GM23248 (cell line): ENCODE results near the gene BCHE. TPM values are rescaled to one million over a fixed set of nuclear protein-coding genes. Genes with fewer than 3 reads are reported as not detected.

Experiments used
- DNase-seq: peaks from one replicate; pipeline ENCODE4 v3.0.0-alpha.2; 2015
- H2AFZ ChIP-seq: fragments of 200-600 bp; sonication (generic); 2 replicates; pipeline ENCODE4 v1.6.1; 2016; ENCODE audit warnings: antibody characterized with exemption
- H3F3A ChIP-seq: fragments of 200-600 bp; sonication (generic); 2 replicates; pipeline ENCODE4 v1.6.1; 2016; ENCODE audit warnings: mild to moderate bottlenecking, antibody characterized with exemption, mixed run types; ENCODE audit not compliant: insufficient read depth
- H3K27ac ChIP-seq: fragments of 200-600 bp; sonication (generic); 2 replicates; pipeline ENCODE4 v1.5.1; 2016; ENCODE audit warnings: mild to moderate bottlenecking
- H3K27me3 ChIP-seq: fragments of 200-600 bp; sonication (generic); replicated peaks from 2 replicates; pipeline ENCODE4 v1.6.1; 2016; ENCODE audit warnings: mild to moderate bottlenecking; ENCODE audit not compliant: insufficient read depth
- H3K36me3 ChIP-seq: fragments of 200-600 bp; sonication (generic); 2 replicates; pipeline ENCODE4 v1.6.1; 2016; ENCODE audit warnings: low read depth, mild to moderate bottlenecking
- H3K4me1 ChIP-seq: fragments of 200-600 bp; sonication (generic); 2 replicates; pipeline ENCODE4 v1.6.1; 2016; ENCODE audit warnings: mild to moderate bottlenecking; ENCODE audit not compliant: insufficient read depth
- H3K4me2 ChIP-seq: fragments of 200-600 bp; sonication (generic); one replicate; pipeline ENCODE4 v1.6.1; 2016; ENCODE audit warnings: mild to moderate bottlenecking; ENCODE audit not compliant: unreplicated experiment
- H3K4me3 ChIP-seq: fragments of 200-600 bp; sonication (generic); 2 replicates; pipeline ENCODE4 v1.5.1; 2016; ENCODE audit warnings: mild to moderate bottlenecking
- H3K79me2 ChIP-seq: fragments of 200-600 bp; sonication (generic); 2 replicates; pipeline ENCODE4 v1.6.1; 2016; ENCODE audit warnings: mild to moderate bottlenecking; ENCODE audit not compliant: insufficient read depth
- H3K9ac ChIP-seq: fragments of 200-600 bp; sonication (generic); 2 replicates; pipeline ENCODE4 v1.6.1; 2016; ENCODE audit warnings: mild to moderate bottlenecking
- H3K9me2 ChIP-seq: fragments of 200-600 bp; sonication (generic); 2 replicates; pipeline ENCODE4 v1.6.1; 2016; ENCODE audit warnings: mixed run types, mild to moderate bottlenecking, moderate library complexity; ENCODE audit not compliant: insufficient read depth
- H3K9me3 ChIP-seq: fragments of 200-600 bp; sonication (generic); one replicate; pipeline ENCODE4 v1.6.1; 2017; ENCODE audit warnings: low read depth
- H4K20me1 ChIP-seq: fragments of 200-600 bp; sonication (generic); 2 replicates; pipeline ENCODE4 v1.6.0; 2016; ENCODE audit not compliant: insufficient read depth
- EZH2 ChIP-seq: fragments of 200-600 bp; sonication (generic); IDR thresholded peaks from 2 replicates; pipeline ENCODE4 v1.6.1; 2018; ENCODE audit warnings: antibody characterized with exemption, mild to moderate bottlenecking; ENCODE audit not compliant: insufficient read depth, poor library complexity, severe bottlenecking
- EZH2phosphoT487 ChIP-seq: fragments of 200-600 bp; sonication (generic); IDR thresholded peaks from 2 replicates; pipeline ENCODE4 v1.6.1; 2018; ENCODE audit warnings: antibody characterized with exemption, moderate library complexity, mild to moderate bottlenecking, low read depth; ENCODE audit not compliant: insufficient read depth
- WGBS, 2 experiments: methylation state at CpG; one replicate each; pipeline ENCODE4 v1.1.6; 2015 to 2017; ENCODE audit warnings: low lambda C conversion rate in 2 of 2, low coverage in 1 of 2; ENCODE audit errors: missing lambda C conversion rate in 2 of 2; 5-methylcytosine and 5-hydroxymethylcytosine counted together
- in situ Hi-C: fragments of 300-500 bp; cut with MboI; formaldehyde crosslinking; loops from 2 replicates; pipeline ENCODE4 v1.15.0; 2020
- polyA plus RNA-seq: library from polyadenylated mRNA; unstranded; fragments of >200 nt; fragmentation: Nextera tagmentation; extraction: Ambion mirVana; gene quantifications from 2 replicates; pipeline ENCODE4 v1.2.1, GENCODE V29; 2016
- total RNA-seq: library from RNA; depleted of rRNA; stranded (reverse); fragments of >200 nt; shearing (Covaris generic); gene quantifications from 2 replicates; pipeline ENCODE4 v1.2.3, GENCODE V29; 2014

BCHE gene
- total and polyA plus RNA-seq, 2 experiments from 2014 or later: not detected

GRCh38 chr3:165827233-165827632, 10.0 kb downstream of the BCHE start:
- in situ Hi-C loops: no loop called here
- Histone ChIP-seq H3K4me1 (no peaks in the 10 kb centered on the region), H3K9me2 (no peaks in the 10 kb centered on the region), H3K9ac (no peak overlapping the region), H3K9me3 (peaks cover 2% of the 10 kb centered on the region), H3K4me3 (no peak overlapping the region), H3K27me3 (no peaks in the 10 kb centered on the region), H3F3A (no peaks in the 10 kb centered on the region), H3K4me2 (no peak overlapping the region), H2AFZ (no peak overlapping the region), H3K79me2 (no peaks in the 10 kb centered on the region), H4K20me1 (no peaks in the 10 kb centered on the region), H3K36me3 (no peaks in the 10 kb centered on the region), H3K27ac (no peak overlapping the region)
- no peak for DNase-seq
- WGBS, 2 experiments: 6 to 14% methylated on average over 1 of the region's 1 CpG
- TF ChIP-seq EZH2phosphoT487: no peak
- TF ChIP-seq EZH2: no peak

- no peak for TF ChIP-seq EZH2phosphoT487
- H4K20me1 ChIP-seq: no peaks in the 10 kb centered on the region
- no peaks in the 10 kb centered on the region for H3K79me2 ChIP-seq
- H3F3A ChIP-seq: no peaks in the 10 kb centered on the region
- H3K9me3 ChIP-seq: no peaks in the 10 kb centered on the region
- no peaks in the 10 kb centered on the region for H3K36me3 ChIP-seq
- H3K4me2 ChIP-seq: no peak overlapping the region
- no peaks in the 10 kb centered on the region for H3K9me2 ChIP-seq
- H3K9ac ChIP-seq: no peak overlapping the region
- in situ Hi-C loops: no loop called here
- WGBS, 2 experiments: 6 to 13% methylated on average over 2 of the region's 2 CpGs
- no peaks in the 10 kb centered on the region for H3K4me1 ChIP-seq
- no peak overlapping the region for H2AFZ ChIP-seq
- H3K27me3 ChIP-seq: no peaks in the 10 kb centered on the region
- H3K4me3 ChIP-seq: no peak overlapping the region
- H3K27ac ChIP-seq: no peak overlapping the region
- no peak for DNase-seq
Measured at GRCh38 chr3:165820671-165821123, 16.5 kb downstream of the BCHE start.

GRCh38 chr3:165817160-165817709, 20.0 kb downstream of the BCHE start:
- H3K36me3 ChIP-seq: no peaks in the 10 kb centered on the region
- 43 to 48% methylated on average over 3 of the region's 3 CpGs for WGBS, 2 experiments
- no peaks in the 10 kb centered on the region for H3K9me3 ChIP-seq
- H3K79me2 ChIP-seq: no peaks in the 10 kb centered on the region
- no peak overlapping the region for H3K27ac ChIP-seq
- no peak for DNase-seq
- no peak overlapping the region for H2AFZ ChIP-seq
- no peak overlapping the region for H3K4me3 ChIP-seq
- no peaks in the 10 kb centered on the region for H4K20me1 ChIP-seq
- H3K4me2 ChIP-seq: no peak overlapping the region
- H3K9ac ChIP-seq: no peak overlapping the region
- in situ Hi-C loops: no loop called here
- no peaks in the 10 kb centered on the region for H3F3A ChIP-seq
- H3K4me1 ChIP-seq: no peaks in the 10 kb centered on the region
- H3K27me3 ChIP-seq: no peaks in the 10 kb centered on the region
- H3K9me2 ChIP-seq: no peaks in the 10 kb centered on the region
- TF ChIP-seq EZH2: no peak
- no peak for TF ChIP-seq EZH2phosphoT487

- H3K4me3 ChIP-seq: no peak overlapping the region
- no peaks in the 10 kb centered on the region for H3K4me1 ChIP-seq
- H3F3A ChIP-seq: no peaks in the 10 kb centered on the region
- H2AFZ ChIP-seq: no peak overlapping the region
- TF ChIP-seq EZH2phosphoT487 (no peak), EZH2 (no peak)
- no peak overlapping the region for H3K4me2 ChIP-seq
- no peak for DNase-seq
- no peaks in the 10 kb centered on the region for H4K20me1 ChIP-seq
- H3K79me2 ChIP-seq: no peaks in the 10 kb centered on the region
- H3K36me3 ChIP-seq: no peaks in the 10 kb centered on the region
- WGBS, 2 experiments: 7 to 9% methylated on average over 1 of the region's 1 CpG
- no peak overlapping the region for H3K27ac ChIP-seq
- H3K27me3 ChIP-seq: no peaks in the 10 kb centered on the region
- in situ Hi-C loops: no loop called here
- H3K9me2 ChIP-seq: no peaks in the 10 kb centered on the region
- H3K9me3 ChIP-seq: no peaks in the 10 kb centered on the region
- H3K9ac ChIP-seq: no peak overlapping the region
Measured at GRCh38 chr3:165816209-165816608, 21.0 kb downstream of the BCHE start.

GRCh38 chr3:165815682-165816081, 21.5 kb downstream of the BCHE start:
- WGBS, 2 experiments: 14 to 19% methylated on average over 2 of the region's 2 CpGs
- in situ Hi-C loops: no loop called here

More at GRCh38 chr3:165815682-165816081, 21.5 kb downstream of the BCHE start:
- Histone ChIP-seq H3K9ac (no peak overlapping the region), H3K27me3 (no peaks in the 10 kb centered on the region), H3K4me2 (no peak overlapping the region), H3K9me2 (no peaks in the 10 kb centered on the region), H3K27ac (no peak overlapping the region), H3F3A (no peaks in the 10 kb centered on the region), H3K9me3 (no peaks in the 10 kb centered on the region), H3K36me3 (no peaks in the 10 kb centered on the region), H3K79me2 (no peaks in the 10 kb centered on the region), H2AFZ (no peak overlapping the region), H4K20me1 (no peaks in the 10 kb centered on the region), H3K4me3 (no peak overlapping the region), H3K4me1 (no peaks in the 10 kb centered on the region)
- DNase-seq: no peak
- no peak for TF ChIP-seq EZH2phosphoT487
- TF ChIP-seq EZH2: no peak
